Measurements from ENCODE around the gene PGPEP1. TPM values are rescaled to one million over a fixed set of nuclear protein-coding genes. Genes with fewer than 3 reads are reported as not detected.

Gene PGPEP1
- total RNA-seq, 1 donor from 2014 or later, result 40.8 TPM

DNA sequence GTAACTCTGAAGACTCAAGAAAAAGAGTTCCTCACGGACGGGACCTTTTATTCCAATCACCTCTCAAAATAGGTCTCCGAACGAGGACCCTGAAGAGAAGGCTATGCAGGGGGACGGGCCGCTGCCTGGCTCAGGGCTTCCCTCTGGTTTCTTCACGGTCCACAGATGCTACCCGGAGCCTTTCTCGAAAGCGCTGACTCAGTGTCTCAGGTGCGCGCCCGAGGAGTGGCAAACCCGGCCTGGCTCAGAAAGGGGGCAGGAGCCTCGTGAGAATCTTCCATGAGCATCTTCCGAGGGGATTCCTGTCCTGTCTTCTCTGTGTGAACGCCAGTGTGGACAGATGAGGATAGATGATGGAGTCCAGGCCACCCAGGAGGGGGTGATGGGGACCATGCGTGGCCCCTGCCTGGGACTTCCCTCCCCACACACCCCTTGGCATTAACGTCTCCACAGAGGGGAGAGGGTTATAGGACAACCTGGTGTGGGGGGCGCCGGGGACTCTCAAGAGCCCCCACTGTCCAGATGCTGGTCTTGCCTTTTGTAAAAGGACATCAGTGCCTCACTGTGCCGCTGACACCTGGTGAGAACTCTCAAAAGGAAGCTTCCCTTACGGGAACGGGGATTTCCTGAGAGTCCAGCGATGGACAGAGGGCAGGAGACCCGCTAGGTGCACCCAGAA is 34.0 kb upstream of the PGPEP1 start:
- H3K27me3 ChIP-seq, result no peaks in the 10 kb centered on the region
- no peak for ATAC-seq
- no peak overlapping the region for H3K4me3 ChIP-seq
- H3K36me3 ChIP-seq, result peaks cover 15% of the 10 kb centered on the region
- peaks cover 49% of the 10 kb centered on the region for H3K4me1 ChIP-seq
- TF ChIP-seq CTCF (IDR thresholded peaks at IDR 0.05), result no peak
- H3K9me3 ChIP-seq, result no peaks in the 10 kb centered on the region
- intact Hi-C loops (cut with DNase I), result no loop called here
- no peak for DNase-seq
- peak overlapping the region; percentile 97 for H3K27ac ChIP-seq

DNA sequence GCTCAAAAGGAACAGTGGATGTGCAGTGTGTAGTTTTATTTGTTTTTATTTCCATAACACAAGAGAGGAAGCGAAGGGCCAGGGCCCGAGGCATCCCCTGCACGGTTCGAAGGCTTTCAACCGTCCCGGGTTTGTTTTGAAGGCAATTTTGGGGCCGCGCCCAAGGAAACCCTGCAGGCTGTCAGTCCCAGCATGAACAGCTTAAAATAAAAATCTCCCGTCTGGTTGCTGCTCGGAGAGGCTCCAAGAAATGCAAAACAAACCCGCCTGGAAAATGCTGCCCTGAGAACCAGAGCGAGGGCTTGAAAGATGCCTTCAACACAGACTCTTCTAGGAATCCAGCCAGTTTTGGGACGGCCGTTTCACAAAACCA is 33.5 kb upstream of the PGPEP1 start:
- H3K9me3 ChIP-seq, result no peaks in the 10 kb centered on the region
- DNase-seq (no peak), ATAC-seq (no peak)
- no peak for TF ChIP-seq CTCF (IDR thresholded peaks at IDR 0.05)
- no peaks in the 10 kb centered on the region for H3K27me3 ChIP-seq
- peaks cover 46% of the 10 kb centered on the region for H3K4me1 ChIP-seq
- H3K27ac ChIP-seq, result peak overlapping the region; percentile 97
- intact Hi-C loops (cut with DNase I), result no loop called here
- H3K4me3 ChIP-seq, result no peak overlapping the region
- peaks cover 15% of the 10 kb centered on the region for H3K36me3 ChIP-seq

GRCh38 chr19:18307271-18307681 is 33.1 kb upstream of the PGPEP1 start:
- Histone ChIP-seq H3K27me3 (no peaks in the 10 kb centered on the region), H3K36me3 (peaks cover 18% of the 10 kb centered on the region), H3K4me1 (peaks cover 46% of the 10 kb centered on the region), H3K4me3 (no peak overlapping the region), H3K27ac (peak overlapping the region; percentile 97), H3K9me3 (no peaks in the 10 kb centered on the region)
- intact Hi-C loops (cut with DNase I), result no loop called here
- ATAC-seq (no peak), DNase-seq (no peak)
- no peak for TF ChIP-seq CTCF (IDR thresholded peaks at IDR 0.05)

DNA sequence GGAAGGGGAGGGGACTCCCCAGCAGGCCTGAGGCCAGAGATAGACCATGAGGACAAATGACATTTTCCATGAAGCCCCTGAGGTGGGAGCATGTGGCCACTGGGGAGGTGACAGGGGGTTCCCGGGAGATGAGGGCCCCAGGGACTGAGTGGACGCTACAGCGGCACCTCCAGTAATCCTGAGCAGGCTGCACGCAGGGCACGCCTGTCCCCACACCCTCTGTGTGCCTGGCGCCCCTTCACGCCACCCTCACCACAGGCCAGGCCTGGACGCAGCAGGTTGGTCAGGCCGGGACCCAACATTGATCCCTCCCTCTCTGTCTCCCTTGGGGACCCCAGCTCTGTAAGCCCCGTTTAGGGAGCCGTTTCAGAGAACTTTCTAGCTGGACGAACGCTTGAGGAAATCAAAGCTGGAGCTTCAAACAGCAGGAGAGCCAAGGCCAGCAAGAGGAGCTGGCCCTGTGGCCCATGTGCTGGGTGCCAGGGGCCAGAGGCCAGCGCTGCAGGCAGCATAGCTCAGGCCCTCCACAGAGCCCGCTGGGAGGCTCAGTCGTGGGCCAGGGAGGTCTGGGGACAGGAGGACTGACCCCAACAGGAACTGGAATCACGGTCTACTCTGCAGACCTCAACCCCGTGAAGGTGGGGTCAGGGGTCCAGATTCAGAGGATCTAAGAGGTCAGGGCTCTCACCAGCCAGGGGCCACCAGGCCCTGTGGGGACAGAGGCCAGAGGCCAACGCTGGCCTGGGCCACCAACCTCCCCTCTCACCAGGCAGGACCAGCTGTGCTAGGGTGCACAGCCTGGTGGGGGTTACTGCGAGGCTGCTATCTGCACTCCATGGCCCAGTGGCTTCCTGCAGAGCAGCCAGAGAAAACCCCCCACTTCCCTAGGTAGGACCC is 32.1 kb upstream of the PGPEP1 start:
- H3K27me3 ChIP-seq, result no peaks in the 10 kb centered on the region
- H3K4me1 ChIP-seq, result peaks cover 38% of the 10 kb centered on the region
- ATAC-seq (no peak), DNase-seq (no peak)
- no peak overlapping the region for H3K4me3 ChIP-seq
- intact Hi-C loops (cut with DNase I), result no loop called here
- H3K9me3 ChIP-seq, result no peaks in the 10 kb centered on the region
- H3K27ac ChIP-seq, result peak overlapping the region; percentile 97
- TF ChIP-seq CTCF (IDR thresholded peaks at IDR 0.05), result no peak
- peaks cover 25% of the 10 kb centered on the region for H3K36me3 ChIP-seq

DNA sequence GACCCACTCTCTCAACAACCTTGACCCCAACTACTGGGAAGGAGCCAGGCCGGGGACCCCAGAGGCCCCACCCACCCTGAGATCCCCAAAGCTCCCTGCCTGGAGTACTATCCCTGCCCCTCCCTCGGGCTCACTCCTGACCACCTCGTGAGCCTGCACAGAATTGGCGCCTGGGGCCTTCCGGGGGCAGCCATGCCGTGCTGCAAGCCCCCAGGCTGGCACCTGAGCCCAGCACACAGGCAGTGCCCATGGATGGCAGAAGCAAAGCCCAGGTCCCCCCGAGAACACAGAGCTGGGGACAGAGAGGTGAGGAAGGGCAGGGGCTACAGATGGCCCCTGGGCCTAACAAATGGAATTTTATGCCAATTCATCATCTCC is 31.5 kb upstream of the PGPEP1 start:
- ATAC-seq (no peak), DNase-seq (no peak)
- no peak overlapping the region for H3K4me3 ChIP-seq
- TF ChIP-seq CTCF (IDR thresholded peaks at IDR 0.05), result no peak
- no peaks in the 10 kb centered on the region for H3K9me3 ChIP-seq
- H3K36me3 ChIP-seq, result peaks cover 32% of the 10 kb centered on the region
- peaks cover 31% of the 10 kb centered on the region for H3K4me1 ChIP-seq
- H3K27me3 ChIP-seq, result no peaks in the 10 kb centered on the region
- no peak overlapping the region for H3K27ac ChIP-seq
- intact Hi-C loops (cut with DNase I), result no loop called here
